ENCODE measurements around the gene FEM1A. TPM values are rescaled to one million over a fixed set of nuclear protein-coding genes. Genes with fewer than 3 reads are reported as not detected.

The FEM1A gene
- total and polyA plus RNA-seq, 9 of the 15 experiments (the other 6 are each of a cell fraction or from before 2014, with no cell fraction given) = 0.08 to 19.0 (median 6.8) TPM

GRCh38 chr19:4817467-4818277 lies 26.1 kb downstream of the FEM1A start:
- Histone ChIP-seq H3K4me3 (no peak overlapping the region), H3K9me3 (replicated peaks; ENCODE audit: control insufficient read depth, insufficient read depth, low read depth, low read length) (no peaks in the 10 kb centered on the region), H3K27me3 (ENCODE audit: control insufficient read depth in 2 of 2, insufficient read depth in 2 of 2, low read length in 2 of 2) (no peaks in the 10 kb centered on the region), H3K4me1 (replicated peaks in 1 of 2; ENCODE audit: control insufficient read depth in 2 of 2, insufficient read depth in 2 of 2, low read length in 2 of 2) (peaks cover 10 to 28% of the 10 kb centered on the region in 2 experiments; a peak in 4 of 5 replicates), H3K4me2 (ENCODE audit: insufficient read depth, low read length) (no peak overlapping the region), H3K27ac (ENCODE audit: extremely low read depth, low read depth, low read length) (no peak overlapping the region), H2AFZ (ENCODE audit: low read depth, low read length) (no peak overlapping the region), H3K36me3 (ENCODE audit: control insufficient read depth, insufficient read depth, low read length) (peaks cover 35% of the 10 kb centered on the region; the same call in 2 of the 3 replicates), H3K9ac (ENCODE audit: insufficient read depth in 1 of 2, low read depth in 2 of 2, low read length in 2 of 2) (peak overlapping the region in 1 of 2 experiments; percentile 22; a peak in 1 of 4 replicates), H3K79me2 (ENCODE audit: control insufficient read depth, insufficient read depth, low read length) (peaks cover 4% of the 10 kb centered on the region; the same call in 1 of the 3 replicates), H4K20me1 (replicated peaks; ENCODE audit: control insufficient read depth, insufficient read depth, low read length) (no peaks in the 10 kb centered on the region), H3K9me1 (ENCODE audit: control insufficient read depth, insufficient read depth, low read length) (no peaks in the 10 kb centered on the region)
- in situ Hi-C loops (cut with MboI) = no loop called here
- BruUV-seq (replicated peaks) = no TSS peak
- 96% methylated on average over 28 of the region's 32 CpGs for WGBS (ENCODE audit: insufficient coverage, low coverage, missing lambda C conversion rate)
- DNase-seq (ENCODE audit: extremely low read depth in 1 of 4, low spot score in 3 of 4) = peak in 1 of 4 experiments; percentile 7
- ChIA-PET CTCF (ENCODE audit: low intra/inter-chr PET ratio) (no interaction called here), POLR2A (interaction anchor here (0.5 to 1.4 kb wide), 6 partner anchors 11 to 806 kb away, joined by 3 to 7 read pairs (median 3); no protein-coding TSS in a partner anchor)
- ATAC-seq = no peak
- no peak for FAIRE-seq
- intact Hi-C loops (cut with micrococcal nuclease) = loop anchor here (5.0 kb wide), 1 partner anchor 50 kb away; the partner anchor contains the start of gene PLIN3
- TF ChIP-seq COPS2 (conservative IDR thresholded peaks at IDR 0.05) (no peak), GABPB1 (CRISPR knock-in tag; IDR thresholded peaks at IDR 0.05) (no peak), PHF8 (IDR thresholded peaks at IDR 0.05; ENCODE audit: borderline replicate concordance, low read length) (no peak), SIN3B (IDR thresholded peaks at IDR 0.05; ENCODE audit: low read depth) (no peak), CTCF (IDR thresholded peaks at IDR 0.05 in 2 of 3, conservative IDR thresholded peaks at IDR 0.05 in 1 of 3; ENCODE audit: insufficient read depth in 2 of 3, low read depth in 1 of 3, low read length in 3 of 3) (0 out of 6 replicates have a peak, but pooled peaks of 1 of the 3 experiments have one; percentile 3), ATF4 (CRISPR knock-in tag; IDR thresholded peaks at IDR 0.05) (no peak), ZNF778 (CRISPR knock-in tag; IDR thresholded peaks at IDR 0.05) (no peak), ZNF431 (CRISPR knock-in tag; IDR thresholded peaks at IDR 0.05) (no peak), MCM7 (IDR thresholded peaks at IDR 0.05) (no peak), STAT5A (IDR thresholded peaks at IDR 0.05; ENCODE audit: borderline replicate concordance, low read length) (no peak), SREBF1 (IDR thresholded peaks at IDR 0.05; ENCODE audit: borderline replicate concordance, low read depth, low read length) (no peak), KDM2B (CRISPR knock-in tag; IDR thresholded peaks at IDR 0.05) (no peak), SPI1 (IDR thresholded peaks at IDR 0.05; ENCODE audit: borderline replicate concordance, low read depth, low read length) (no peak)
- TF ChIP-seq, protein P1, sequence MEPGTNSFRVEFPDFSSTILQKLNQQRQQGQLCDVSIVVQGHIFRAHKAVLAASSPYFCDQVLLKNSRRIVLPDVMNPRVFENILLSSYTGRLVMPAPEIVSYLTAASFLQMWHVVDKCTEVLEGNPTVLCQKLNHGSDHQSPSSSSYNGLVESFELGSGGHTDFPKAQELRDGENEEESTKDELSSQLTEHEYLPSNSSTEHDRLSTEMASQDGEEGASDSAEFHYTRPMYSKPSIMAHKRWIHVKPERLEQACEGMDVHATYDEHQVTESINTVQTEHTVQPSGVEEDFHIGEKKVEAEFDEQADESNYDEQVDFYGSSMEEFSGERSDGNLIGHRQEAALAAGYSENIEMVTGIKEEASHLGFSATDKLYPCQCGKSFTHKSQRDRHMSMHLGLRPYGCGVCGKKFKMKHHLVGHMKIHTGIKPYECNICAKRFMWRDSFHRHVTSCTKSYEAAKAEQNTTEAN (CRISPR knock-in tag; IDR thresholded peaks at IDR 0.05) = no peak
